ENCODE data around the gene CORO6. TPM values are rescaled to one million over a fixed set of nuclear protein-coding genes. Genes with fewer than 3 reads are reported as not detected.
"Not testable (repeated sequence)": the region's sequence is repeated elsewhere in the genome, so short reads cannot be mapped to it uniquely, and the experiment has no call there.

Gene CORO6
- total and polyA plus RNA-seq, 2 of the 4 experiments (the other 2 are of a cell fraction): 3.4 to 7.6 TPM

DNA sequence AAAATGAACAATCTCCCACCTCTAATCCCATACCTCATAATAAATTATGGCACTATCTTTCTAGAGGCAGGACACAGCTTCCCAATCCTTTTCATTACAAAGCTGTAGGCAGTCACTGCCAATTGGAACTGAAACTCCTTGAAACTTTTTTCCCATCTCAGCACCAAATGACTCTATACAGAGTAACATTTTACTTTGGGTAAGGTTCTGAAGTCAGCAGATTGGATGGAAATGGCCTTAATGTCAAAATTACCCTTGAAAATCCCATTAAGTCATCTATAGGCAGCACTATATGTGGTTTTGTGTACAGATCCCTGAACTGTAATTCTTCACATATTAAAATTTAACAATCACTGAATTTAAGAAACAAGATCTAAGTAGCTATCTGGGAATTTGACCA, 30.3 kb upstream of the CORO6 start:
- ATAC-seq (ENCODE audit: low read depth): no peak
- H2BK120ac ChIP-seq (ENCODE audit: low read depth, low read length): no peak overlapping the region

DNA sequence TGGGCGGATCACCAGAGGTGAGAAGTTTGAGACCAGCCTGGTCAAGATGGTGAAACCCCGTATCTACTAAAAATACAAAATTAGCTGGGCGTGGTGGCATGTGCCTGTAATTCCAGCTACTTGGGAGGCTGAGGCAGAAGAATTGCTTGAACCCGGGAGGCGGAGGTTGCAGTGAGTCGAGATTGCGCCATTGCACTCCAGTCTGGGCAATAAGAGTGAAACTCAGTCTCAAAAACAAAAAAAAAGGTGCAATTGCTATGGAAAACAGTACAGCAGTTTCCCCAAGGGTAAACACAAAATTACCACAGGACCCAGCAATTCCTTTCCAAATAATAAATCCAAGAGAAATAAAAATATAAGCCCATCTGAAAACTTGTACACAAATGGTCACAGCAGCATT, 29.2 kb upstream of the CORO6 start:
- H4K8ac ChIP-seq (ENCODE audit: low read depth in 2 of 2, low read length in 2 of 2); H2AK9ac ChIP-seq (replicated peaks; ENCODE audit: low read depth, low read length, poor library complexity); H2BK15ac ChIP-seq (ENCODE audit: low read depth, low read length); H3K36me3 ChIP-seq (ENCODE audit: control insufficient read depth, insufficient read depth, low read length); H3K4me1 ChIP-seq (ENCODE audit: control insufficient read depth, insufficient read depth, low read length); H3K27ac ChIP-seq (ENCODE audit: insufficient read depth, low read length); H3K14ac ChIP-seq (replicated peaks; ENCODE audit: low read depth, low read length); in situ Hi-C loops (cut with MboI; ENCODE audit: low sequenced_read_pairs); H3K9me1 ChIP-seq (ENCODE audit: insufficient read depth, low read length); H4K20me1 ChIP-seq (ENCODE audit: insufficient read depth, low read length); H2BK5ac ChIP-seq (ENCODE audit: low read depth, low read length, poor library complexity, severe bottlenecking); H4K91ac ChIP-seq (ENCODE audit: insufficient read depth, low read depth, low read length); ATAC-seq (ENCODE audit: low read depth); H3K4me3 ChIP-seq (ENCODE audit: insufficient read depth, low read depth, low read length); H3K9ac ChIP-seq (ENCODE audit: low read depth, low read length); H2AFZ ChIP-seq (replicated peaks; ENCODE audit: low read length, poor library complexity); H3K79me1 ChIP-seq (ENCODE audit: low read depth in 1 of 2, low read length in 2 of 2); H2AK5ac ChIP-seq (ENCODE audit: low read depth, low read length); H3K23ac ChIP-seq (ENCODE audit: low read depth, low read length); H3K27me3 ChIP-seq (ENCODE audit: control insufficient read depth, insufficient read depth, low read length); DNase-seq; H3K9me3 ChIP-seq (ENCODE audit: control insufficient read depth, insufficient read depth, low read length); dilution Hi-C loops (cut with HindIII; ENCODE audit: low sequenced_read_pairs, unreplicated experiment); CTCF ChIA-PET; H3K4ac ChIP-seq (ENCODE audit: low read depth, low read length); H3K4me2 ChIP-seq (ENCODE audit: low read depth, low read length); intact Hi-C loops (cut with micrococcal nuclease); H2BK20ac ChIP-seq (ENCODE audit: low read depth, low read length); H3K56ac ChIP-seq (ENCODE audit: extremely low read depth, insufficient read depth, low read length); H4K5ac ChIP-seq (ENCODE audit: low read depth, low read length); H3K18ac ChIP-seq (ENCODE audit: low read depth, low read length); BruUV-seq (replicated peaks); POLR2A ChIA-PET (ENCODE audit: unreplicated experiment); H2BK120ac ChIP-seq (ENCODE audit: low read depth, low read length): not testable (repeated sequence)
- no CpG with 5 or more reads among the region's 7 CpGs for WGBS, 2 experiments (ENCODE audit: extremely low coverage in 2 of 2, insufficient read length in 1 of 2)

More for the DNA sequence above, 30.3 kb upstream of the CORO6 start:
- Histone ChIP-seq H3K4me3 (ENCODE audit: insufficient read depth, low read depth, low read length) (no peak overlapping the region), H2AK5ac (ENCODE audit: low read depth, low read length) (no peak overlapping the region), H4K20me1 (ENCODE audit: insufficient read depth, low read length) (no peaks in the 10 kb centered on the region), H3K9ac (ENCODE audit: low read depth, low read length) (no peak overlapping the region), H2AK9ac (replicated peaks; ENCODE audit: low read depth, low read length, poor library complexity) (no peak overlapping the region), H3K18ac (ENCODE audit: low read depth, low read length) (no peak overlapping the region), H3K36me3 (ENCODE audit: control insufficient read depth, insufficient read depth, low read length) (peaks cover 9% of the 10 kb centered on the region), H3K14ac (replicated peaks; ENCODE audit: low read depth, low read length) (no peak overlapping the region), H3K56ac (ENCODE audit: extremely low read depth, insufficient read depth, low read length) (no peak overlapping the region), H3K4me1 (ENCODE audit: control insufficient read depth, insufficient read depth, low read length) (peaks cover 4% of the 10 kb centered on the region; the same call in 1 of the 2 replicates), H2AFZ (replicated peaks; ENCODE audit: low read length, poor library complexity) (no peak overlapping the region), H3K4ac (ENCODE audit: low read depth, low read length) (no peak overlapping the region), H3K4me2 (ENCODE audit: low read depth, low read length) (no peak overlapping the region), H3K27ac (ENCODE audit: insufficient read depth, low read length) (no peak overlapping the region), H3K79me1 (ENCODE audit: low read depth in 1 of 2, low read length in 2 of 2) (no peaks in the 10 kb centered on the region; a peak in 2 of 4 replicates), H3K27me3 (ENCODE audit: control insufficient read depth, insufficient read depth, low read length) (no peaks in the 10 kb centered on the region), H2BK5ac (ENCODE audit: low read depth, low read length, poor library complexity, severe bottlenecking) (no peak overlapping the region), H3K23ac (ENCODE audit: low read depth, low read length) (no peak overlapping the region), H3K9me3 (ENCODE audit: control insufficient read depth, insufficient read depth, low read length) (no peaks in the 10 kb centered on the region), H2BK20ac (ENCODE audit: low read depth, low read length) (no peak overlapping the region), H2BK15ac (ENCODE audit: low read depth, low read length) (no peak overlapping the region), H4K91ac (ENCODE audit: insufficient read depth, low read depth, low read length) (no peak overlapping the region), H4K8ac (ENCODE audit: low read depth in 2 of 2, low read length in 2 of 2) (no peak overlapping the region), H4K5ac (ENCODE audit: low read depth, low read length) (no peak overlapping the region), H3K9me1 (ENCODE audit: insufficient read depth, low read length) (peaks cover 4% of the 10 kb centered on the region)
- TF ChIP-seq, protein P1, sequence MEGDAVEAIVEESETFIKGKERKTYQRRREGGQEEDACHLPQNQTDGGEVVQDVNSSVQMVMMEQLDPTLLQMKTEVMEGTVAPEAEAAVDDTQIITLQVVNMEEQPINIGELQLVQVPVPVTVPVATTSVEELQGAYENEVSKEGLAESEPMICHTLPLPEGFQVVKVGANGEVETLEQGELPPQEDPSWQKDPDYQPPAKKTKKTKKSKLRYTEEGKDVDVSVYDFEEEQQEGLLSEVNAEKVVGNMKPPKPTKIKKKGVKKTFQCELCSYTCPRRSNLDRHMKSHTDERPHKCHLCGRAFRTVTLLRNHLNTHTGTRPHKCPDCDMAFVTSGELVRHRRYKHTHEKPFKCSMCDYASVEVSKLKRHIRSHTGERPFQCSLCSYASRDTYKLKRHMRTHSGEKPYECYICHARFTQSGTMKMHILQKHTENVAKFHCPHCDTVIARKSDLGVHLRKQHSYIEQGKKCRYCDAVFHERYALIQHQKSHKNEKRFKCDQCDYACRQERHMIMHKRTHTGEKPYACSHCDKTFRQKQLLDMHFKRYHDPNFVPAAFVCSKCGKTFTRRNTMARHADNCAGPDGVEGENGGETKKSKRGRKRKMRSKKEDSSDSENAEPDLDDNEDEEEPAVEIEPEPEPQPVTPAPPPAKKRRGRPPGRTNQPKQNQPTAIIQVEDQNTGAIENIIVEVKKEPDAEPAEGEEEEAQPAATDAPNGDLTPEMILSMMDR (conservative IDR thresholded peaks at IDR 0.05; ENCODE audit: low read depth, low read length): no peak
- TF ChIP-seq MAFK (IDR thresholded peaks at IDR 0.05; ENCODE audit: low read depth, low read length): no peak
- no peak for TF ChIP-seq MAZ (IDR thresholded peaks at IDR 0.05; ENCODE audit: borderline replicate concordance, low read depth, low read length)
- no peak for TF ChIP-seq SMC3 (IDR thresholded peaks at IDR 0.05; ENCODE audit: low read depth, low read length)
- DNase-seq: no peak
- in situ Hi-C loops (cut with MboI; ENCODE audit: low sequenced_read_pairs): no loop called here
- dilution Hi-C loops (cut with HindIII; ENCODE audit: low sequenced_read_pairs, unreplicated experiment): no loop called here
- CTCF ChIA-PET: interaction anchor here (1.4 kb wide), 1 partner anchor 122 kb away, joined by 3 read pairs; no protein-coding TSS in a partner anchor
- POLR2A ChIA-PET (ENCODE audit: unreplicated experiment): no interaction called here
- BruUV-seq (replicated peaks): no TSS peak
- intact Hi-C loops (cut with micrococcal nuclease): no loop called here
